Measurements from ENCODE around the gene HIPK4. TPM values are rescaled to one million over a fixed set of nuclear protein-coding genes. Genes with fewer than 3 reads are reported as not detected.

The HIPK4 gene
- total RNA-seq, 1 donor from 2014 or later, result not detected

GRCh38 chr19:40380199-40381037, 9.6 kb downstream of the HIPK4 start:
- H3K27me3 ChIP-seq, result no peaks in the 10 kb centered on the region
- no peaks in the 10 kb centered on the region for H3K9me3 ChIP-seq (ENCODE audit: low read depth)
- Mint-ChIP-seq H3K36me3 (peaks cover 5% of the 10 kb centered on the region), H3K9me3 (no peaks in the 10 kb centered on the region), H3K4me3 (no peak overlapping the region), H3K4me1 (peaks cover 3% of the 10 kb centered on the region), H3K27me3 (ENCODE audit: insufficient read depth, low read depth) (peaks cover 3% of the 10 kb centered on the region), H3K27ac (peak overlapping the region; percentile 21)
- no peaks in the 10 kb centered on the region for H4K20me1 ChIP-seq (ENCODE audit: low read depth)
- H3K36me3 ChIP-seq, result no peaks in the 10 kb centered on the region
- no peak overlapping the region for H3K4me3 ChIP-seq
- no peak overlapping the region for H3K27ac ChIP-seq
- H3K9ac ChIP-seq, result no peak overlapping the region
- no peak for DNase-seq (ENCODE audit: low spot score)
- TF ChIP-seq EZH2 (IDR thresholded peaks at IDR 0.05) (no peak), CTCF (IDR thresholded peaks at IDR 0.05) (no peak), EZH2phosphoT487 (IDR thresholded peaks at IDR 0.05) (no peak)
- no peak overlapping the region for H2AFZ ChIP-seq (replicated peaks)
- no peaks in the 10 kb centered on the region for H3K4me1 ChIP-seq
- H3F3A ChIP-seq (ENCODE audit: low read depth), result no peaks in the 10 kb centered on the region
- H3K79me2 ChIP-seq (ENCODE audit: low read depth), result no peaks in the 10 kb centered on the region
- H3K4me2 ChIP-seq, result no peak overlapping the region

GRCh38 chr19:40379446-40380198, 10.4 kb downstream of the HIPK4 start:
- no peak for DNase-seq (ENCODE audit: low spot score)
- H3F3A ChIP-seq (ENCODE audit: low read depth), result no peaks in the 10 kb centered on the region
- H3K4me1 ChIP-seq, result no peaks in the 10 kb centered on the region
- H2AFZ ChIP-seq (replicated peaks), result no peak overlapping the region
- Mint-ChIP-seq H3K27me3 (ENCODE audit: insufficient read depth, low read depth) (peaks cover 2% of the 10 kb centered on the region), H3K4me1 (peaks cover 3% of the 10 kb centered on the region), H3K4me3 (no peak overlapping the region), H3K9me3 (no peaks in the 10 kb centered on the region), H3K27ac (peak overlapping the region; percentile 21), H3K36me3 (peaks cover 7% of the 10 kb centered on the region)
- H3K9ac ChIP-seq, result no peak overlapping the region
- no peaks in the 10 kb centered on the region for H3K9me3 ChIP-seq (ENCODE audit: low read depth)
- H4K20me1 ChIP-seq (ENCODE audit: low read depth), result no peaks in the 10 kb centered on the region
- no peaks in the 10 kb centered on the region for H3K27me3 ChIP-seq
- no peak overlapping the region for H3K27ac ChIP-seq
- H3K4me3 ChIP-seq, result no peak overlapping the region
- H3K36me3 ChIP-seq, result no peaks in the 10 kb centered on the region
- H3K4me2 ChIP-seq, result no peak overlapping the region
- TF ChIP-seq EZH2phosphoT487 (IDR thresholded peaks at IDR 0.05) (no peak), CTCF (IDR thresholded peaks at IDR 0.05) (no peak), EZH2 (IDR thresholded peaks at IDR 0.05) (no peak)
- no peaks in the 10 kb centered on the region for H3K79me2 ChIP-seq (ENCODE audit: low read depth)

GRCh38 chr19:40378509-40378908, 11.5 kb downstream of the HIPK4 start:
- H3K9me3 ChIP-seq (ENCODE audit: low read depth), result no peaks in the 10 kb centered on the region
- H3K27me3 Mint-ChIP-seq (ENCODE audit: insufficient read depth, low read depth), result peaks cover 2% of the 10 kb centered on the region
- no peak overlapping the region for H2AFZ ChIP-seq (replicated peaks)
- H3K79me2 ChIP-seq (ENCODE audit: low read depth), result no peaks in the 10 kb centered on the region
- no peaks in the 10 kb centered on the region for H4K20me1 ChIP-seq (ENCODE audit: low read depth)
- H3K9me3 Mint-ChIP-seq, result no peaks in the 10 kb centered on the region
- H3K9ac ChIP-seq, result no peak overlapping the region
- TF ChIP-seq EZH2phosphoT487 (IDR thresholded peaks at IDR 0.05), result no peak
- TF ChIP-seq CTCF (IDR thresholded peaks at IDR 0.05), result no peak
- no peak for TF ChIP-seq EZH2 (IDR thresholded peaks at IDR 0.05)
- no peak overlapping the region for H3K4me3 ChIP-seq
- no peaks in the 10 kb centered on the region for H3F3A ChIP-seq (ENCODE audit: low read depth)
- H3K4me2 ChIP-seq, result no peak overlapping the region
- H3K4me1 ChIP-seq, result no peaks in the 10 kb centered on the region
- H3K36me3 Mint-ChIP-seq, result peaks cover 12% of the 10 kb centered on the region
- H3K27ac Mint-ChIP-seq, result no peak overlapping the region
- no peaks in the 10 kb centered on the region for H3K36me3 ChIP-seq
- no peak overlapping the region for H3K27ac ChIP-seq
- DNase-seq (ENCODE audit: low spot score), result no peak
- H3K4me3 Mint-ChIP-seq, result no peak overlapping the region
- H3K4me1 Mint-ChIP-seq, result peaks cover 3% of the 10 kb centered on the region
- H3K27me3 ChIP-seq, result no peaks in the 10 kb centered on the region

Measured in neural progenitor cell (in vitro differentiated cells).